Measurements from ENCODE around the gene NT5M.

NT5M gene

DNA sequence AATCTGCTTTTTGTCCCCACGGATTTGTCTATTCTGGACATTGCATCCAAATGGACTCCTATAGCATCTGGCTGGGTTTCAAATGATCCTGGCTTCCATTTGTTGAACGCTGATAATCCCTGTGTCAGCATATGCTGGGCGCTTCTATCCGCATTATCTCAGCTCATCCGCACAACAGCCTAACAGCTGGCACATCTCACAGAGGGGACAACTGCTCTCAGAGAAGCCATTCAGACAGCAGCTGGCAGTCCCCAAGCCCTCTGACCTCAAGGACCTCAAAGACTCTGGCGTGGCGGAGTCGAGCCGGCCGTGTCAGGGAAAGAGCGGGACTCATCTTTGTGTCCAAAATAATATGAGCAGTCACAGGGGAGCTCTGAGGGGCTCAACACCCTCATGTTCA is 82.3 kb downstream of the NT5M start:
- TF ChIP-seq, protein P1, sequence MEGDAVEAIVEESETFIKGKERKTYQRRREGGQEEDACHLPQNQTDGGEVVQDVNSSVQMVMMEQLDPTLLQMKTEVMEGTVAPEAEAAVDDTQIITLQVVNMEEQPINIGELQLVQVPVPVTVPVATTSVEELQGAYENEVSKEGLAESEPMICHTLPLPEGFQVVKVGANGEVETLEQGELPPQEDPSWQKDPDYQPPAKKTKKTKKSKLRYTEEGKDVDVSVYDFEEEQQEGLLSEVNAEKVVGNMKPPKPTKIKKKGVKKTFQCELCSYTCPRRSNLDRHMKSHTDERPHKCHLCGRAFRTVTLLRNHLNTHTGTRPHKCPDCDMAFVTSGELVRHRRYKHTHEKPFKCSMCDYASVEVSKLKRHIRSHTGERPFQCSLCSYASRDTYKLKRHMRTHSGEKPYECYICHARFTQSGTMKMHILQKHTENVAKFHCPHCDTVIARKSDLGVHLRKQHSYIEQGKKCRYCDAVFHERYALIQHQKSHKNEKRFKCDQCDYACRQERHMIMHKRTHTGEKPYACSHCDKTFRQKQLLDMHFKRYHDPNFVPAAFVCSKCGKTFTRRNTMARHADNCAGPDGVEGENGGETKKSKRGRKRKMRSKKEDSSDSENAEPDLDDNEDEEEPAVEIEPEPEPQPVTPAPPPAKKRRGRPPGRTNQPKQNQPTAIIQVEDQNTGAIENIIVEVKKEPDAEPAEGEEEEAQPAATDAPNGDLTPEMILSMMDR (IDR thresholded peaks at IDR 0.05; ENCODE audit: low read depth, low read length) = no peak
- peak; percentile 88 for DNase-seq
- H3K36me3 ChIP-seq = no peaks in the 10 kb centered on the region
- peak overlapping the region; percentile 82 for H3K27ac ChIP-seq
- H3K9me3 ChIP-seq (ENCODE audit: severe bottlenecking) = no peaks in the 10 kb centered on the region
- H3K27me3 ChIP-seq (ENCODE audit: insufficient read depth, low read depth, severe bottlenecking) = no peaks in the 10 kb centered on the region
- H3K4me3 ChIP-seq (ENCODE audit: low read depth, low read length) = no peak overlapping the region

DNA sequence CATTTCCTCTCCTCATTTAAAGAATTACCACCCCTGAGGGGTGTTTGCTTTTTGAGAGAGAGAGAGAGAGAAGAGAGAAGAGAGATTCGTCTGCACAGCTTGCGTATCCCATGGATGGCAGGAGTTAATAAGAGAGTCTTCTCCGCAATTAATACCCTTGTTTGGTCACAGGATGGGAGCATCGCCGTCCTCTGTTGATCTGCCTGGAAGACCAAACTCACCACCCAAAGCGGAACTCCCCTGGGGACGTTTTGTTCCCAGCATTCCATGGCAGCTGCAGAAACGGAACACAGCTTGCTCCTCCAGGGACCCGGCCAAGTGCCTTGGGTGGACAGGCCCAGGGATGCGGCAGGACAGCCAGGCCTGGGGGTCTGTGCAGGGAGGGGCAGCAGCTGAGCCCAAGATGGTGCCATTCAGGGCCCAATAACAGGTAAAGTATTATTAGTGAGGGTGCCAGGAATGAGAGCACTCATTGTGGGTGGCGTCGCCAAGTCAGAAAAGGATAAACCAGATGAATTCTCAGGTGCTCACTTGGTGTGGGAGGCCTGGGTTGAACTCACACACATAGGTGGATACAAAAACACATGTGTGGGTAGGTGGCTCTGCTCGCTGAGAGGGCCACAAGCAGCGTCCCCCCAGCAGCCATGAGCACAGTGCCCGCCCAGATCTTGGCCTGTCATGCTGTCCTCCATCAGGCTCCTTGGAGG is 83.1 kb downstream of the NT5M start:
- Histone ChIP-seq H3K9me3 (ENCODE audit: severe bottlenecking) (no peaks in the 10 kb centered on the region), H3K27ac (peak overlapping the region; percentile 82), H3K36me3 (no peaks in the 10 kb centered on the region), H3K4me3 (ENCODE audit: low read depth, low read length) (no peak overlapping the region), H3K27me3 (ENCODE audit: insufficient read depth, low read depth, severe bottlenecking) (no peaks in the 10 kb centered on the region)
- DNase-seq = no peak
- TF ChIP-seq, protein P1 (IDR thresholded peaks at IDR 0.05; ENCODE audit: low read depth, low read length) = no peak

DNA sequence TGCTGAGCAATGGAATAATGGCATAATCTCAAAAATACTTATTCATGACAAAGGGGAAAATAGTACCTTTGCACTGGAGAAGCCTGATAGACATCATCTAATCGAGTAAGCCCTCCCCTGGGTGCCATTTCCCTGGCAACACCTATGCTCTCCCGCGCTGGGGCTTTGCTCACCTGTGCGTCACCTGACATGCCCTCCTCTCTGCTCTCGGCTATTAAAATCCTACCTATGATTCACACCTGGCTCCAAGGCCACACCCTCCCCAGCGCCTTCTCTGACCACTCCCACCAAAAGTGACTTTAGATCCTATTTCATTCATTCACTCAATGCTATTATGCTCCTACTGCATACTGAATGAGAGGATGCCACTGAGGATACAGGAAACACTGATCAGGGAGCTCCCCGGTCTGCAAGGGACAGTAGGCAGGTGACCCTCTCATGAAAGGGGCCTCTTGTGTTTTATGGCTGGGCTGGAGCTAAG is 83.9 kb downstream of the NT5M start:
- no peak overlapping the region for H3K4me3 ChIP-seq (ENCODE audit: low read depth, low read length)
- no peaks in the 10 kb centered on the region for H3K27me3 ChIP-seq (ENCODE audit: insufficient read depth, low read depth, severe bottlenecking)
- H3K9me3 ChIP-seq (ENCODE audit: severe bottlenecking) = no peaks in the 10 kb centered on the region
- H3K36me3 ChIP-seq = no peaks in the 10 kb centered on the region
- no peak for DNase-seq
- no peak overlapping the region for H3K27ac ChIP-seq
- TF ChIP-seq, protein P1 (IDR thresholded peaks at IDR 0.05; ENCODE audit: low read depth, low read length) = no peak

DNA sequence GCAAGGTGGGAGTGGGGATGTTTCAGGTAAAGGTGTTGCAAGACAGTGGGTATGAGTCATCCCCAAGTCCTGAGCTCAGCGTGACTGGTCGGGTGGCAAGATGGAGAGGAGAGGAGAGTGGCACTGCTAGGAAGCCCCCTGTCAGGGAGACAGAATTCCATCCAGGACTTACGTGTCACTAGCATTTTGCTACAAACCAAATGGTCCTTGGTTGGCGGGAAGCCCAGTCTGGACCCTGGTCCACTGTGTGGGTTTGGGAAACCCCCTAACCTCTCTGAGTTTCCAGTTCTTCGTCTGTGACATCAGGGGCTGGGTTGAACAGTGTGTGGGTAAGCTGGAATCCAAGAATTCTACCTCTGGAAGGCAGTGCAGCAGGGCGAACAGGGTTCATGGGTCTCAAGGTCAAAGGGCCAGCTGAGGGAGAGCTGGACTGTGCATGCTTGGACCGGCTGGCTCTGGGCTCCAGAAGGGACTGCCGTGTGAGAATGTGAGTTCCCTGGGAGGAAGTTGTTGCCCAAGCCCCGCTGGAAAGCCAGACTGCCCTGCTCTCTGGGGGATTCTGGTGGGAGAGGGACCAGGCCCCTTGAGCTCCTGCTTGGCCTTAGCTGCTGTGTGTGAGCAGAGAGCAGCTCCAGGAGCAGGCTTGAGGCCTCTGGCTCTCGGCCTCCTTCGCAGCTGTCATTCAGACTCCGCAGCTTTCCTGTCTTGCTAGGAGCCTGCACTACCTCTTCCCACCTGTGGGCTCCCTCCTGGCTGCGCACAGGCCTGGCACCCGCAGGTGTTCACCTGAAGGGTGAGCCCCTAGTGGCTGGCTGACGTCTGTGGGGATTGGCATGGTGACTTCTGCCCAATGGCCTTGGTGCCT is 84.6 kb downstream of the NT5M start:
- Histone ChIP-seq H3K27ac (no peak overlapping the region; the same call in 1 of the 2 replicates), H3K27me3 (ENCODE audit: insufficient read depth, low read depth, severe bottlenecking) (no peaks in the 10 kb centered on the region), H3K36me3 (no peaks in the 10 kb centered on the region), H3K4me3 (ENCODE audit: low read depth, low read length) (no peak overlapping the region), H3K9me3 (ENCODE audit: severe bottlenecking) (no peaks in the 10 kb centered on the region)
- peak; percentile 86 for DNase-seq
- TF ChIP-seq, protein P1 (IDR thresholded peaks at IDR 0.05; ENCODE audit: low read depth, low read length) = peak; percentile 94

DNA sequence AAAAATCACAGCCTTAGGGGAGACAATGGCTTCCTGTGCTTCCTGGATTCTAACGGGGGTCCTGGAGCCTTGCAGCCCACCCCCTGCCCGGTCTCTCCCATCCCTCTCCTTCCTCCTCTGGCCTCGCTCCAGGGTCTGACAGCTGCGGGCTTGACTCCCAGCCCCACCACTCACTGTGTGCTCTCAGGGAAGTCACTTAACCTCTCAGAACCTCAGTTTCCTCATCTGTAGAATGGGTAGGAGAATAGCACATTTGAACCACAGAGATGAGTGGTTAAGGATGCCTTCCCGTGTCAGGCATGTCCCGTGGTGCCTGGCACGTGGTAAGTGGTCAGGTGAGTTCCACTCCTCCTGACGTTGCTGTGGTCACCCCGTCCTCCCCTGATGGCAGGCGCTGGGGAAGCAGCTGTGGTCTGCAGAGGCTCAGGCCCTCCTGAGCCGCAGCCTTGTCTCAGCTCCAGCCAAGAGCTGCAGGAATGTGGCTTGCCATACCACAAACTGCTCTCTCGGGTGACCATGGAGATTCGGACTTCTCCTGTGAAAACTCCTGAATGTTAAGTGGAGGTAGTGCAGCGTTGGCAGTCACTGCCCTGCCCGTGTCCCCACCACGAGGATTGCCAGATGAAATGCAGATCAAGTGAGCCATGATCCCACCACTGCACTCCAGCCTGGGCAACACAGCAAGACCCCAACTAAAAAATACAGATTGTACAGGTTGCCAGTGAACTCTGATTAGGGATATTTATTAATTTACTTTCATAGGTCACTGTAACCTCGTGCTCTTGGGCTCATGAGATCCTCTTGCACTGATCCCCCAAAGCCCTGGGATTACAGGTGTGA is 85.7 kb downstream of the NT5M start:
- Histone ChIP-seq H3K9me3 (ENCODE audit: severe bottlenecking) (no peaks in the 10 kb centered on the region), H3K36me3 (no peaks in the 10 kb centered on the region), H3K27me3 (ENCODE audit: insufficient read depth, low read depth, severe bottlenecking) (no peaks in the 10 kb centered on the region), H3K27ac (no peak overlapping the region; the same call in 1 of the 2 replicates), H3K4me3 (ENCODE audit: low read depth, low read length) (no peak overlapping the region)
- TF ChIP-seq, protein P1 (IDR thresholded peaks at IDR 0.05; ENCODE audit: low read depth, low read length) = no peak
- DNase-seq = no peak
